ENCODE results near the gene KCNC1.

The KCNC1 gene

GRCh38 chr11:17762309-17762974 lies 27.9 kb downstream of the KCNC1 start:
- no peak for DNase-seq (ENCODE audit: low read depth)

GRCh38 chr11:17763244-17763643 lies 28.7 kb downstream of the KCNC1 start:
- TF ChIP-seq CTCF (IDR thresholded peaks at IDR 0.05; ENCODE audit: control insufficient read depth, insufficient read depth, low read depth, low read length, missing control alignments), result no peak
- no peak for DNase-seq (ENCODE audit: low read depth)
- H3K4me3 ChIP-seq (ENCODE audit: control insufficient read depth, low read depth, low read length), result no peak overlapping the region

More at GRCh38 chr11:17762309-17762974, 27.9 kb downstream of the KCNC1 start:
- TF ChIP-seq CTCF (IDR thresholded peaks at IDR 0.05; ENCODE audit: control insufficient read depth, insufficient read depth, low read depth, low read length, missing control alignments), result no peak
- no peak overlapping the region for H3K4me3 ChIP-seq (ENCODE audit: control insufficient read depth, low read depth, low read length)

DNA sequence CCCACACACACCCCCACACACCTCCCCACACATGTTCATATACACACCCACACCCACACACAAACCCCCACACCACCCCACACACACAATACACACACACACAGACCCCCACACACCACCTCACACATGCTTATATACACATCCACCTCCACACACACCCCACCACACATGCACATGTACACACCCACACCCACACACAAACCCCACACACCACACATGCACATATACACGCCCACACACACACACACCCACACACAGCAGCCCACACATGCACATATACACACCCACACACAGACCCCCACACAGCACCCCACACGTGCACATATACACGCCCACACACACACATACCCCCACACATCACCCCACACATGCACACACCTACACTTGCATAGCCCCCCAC lies 29.1 kb downstream of the KCNC1 start:
- no peak for DNase-seq (ENCODE audit: low read depth)
- H3K4me3 ChIP-seq (ENCODE audit: control insufficient read depth, low read depth, low read length), result no peak overlapping the region
- TF ChIP-seq CTCF (IDR thresholded peaks at IDR 0.05; ENCODE audit: control insufficient read depth, insufficient read depth, low read depth, low read length, missing control alignments), result no peak

- no peak overlapping the region for H3K4me3 ChIP-seq (ENCODE audit: control insufficient read depth, low read depth, low read length)
- TF ChIP-seq CTCF (IDR thresholded peaks at IDR 0.05; ENCODE audit: control insufficient read depth, insufficient read depth, low read depth, low read length, missing control alignments), result no peak
- no peak for DNase-seq (ENCODE audit: low read depth)
Observed at GRCh38 chr11:17764446-17765218, 30.1 kb downstream of the KCNC1 start.

DNA sequence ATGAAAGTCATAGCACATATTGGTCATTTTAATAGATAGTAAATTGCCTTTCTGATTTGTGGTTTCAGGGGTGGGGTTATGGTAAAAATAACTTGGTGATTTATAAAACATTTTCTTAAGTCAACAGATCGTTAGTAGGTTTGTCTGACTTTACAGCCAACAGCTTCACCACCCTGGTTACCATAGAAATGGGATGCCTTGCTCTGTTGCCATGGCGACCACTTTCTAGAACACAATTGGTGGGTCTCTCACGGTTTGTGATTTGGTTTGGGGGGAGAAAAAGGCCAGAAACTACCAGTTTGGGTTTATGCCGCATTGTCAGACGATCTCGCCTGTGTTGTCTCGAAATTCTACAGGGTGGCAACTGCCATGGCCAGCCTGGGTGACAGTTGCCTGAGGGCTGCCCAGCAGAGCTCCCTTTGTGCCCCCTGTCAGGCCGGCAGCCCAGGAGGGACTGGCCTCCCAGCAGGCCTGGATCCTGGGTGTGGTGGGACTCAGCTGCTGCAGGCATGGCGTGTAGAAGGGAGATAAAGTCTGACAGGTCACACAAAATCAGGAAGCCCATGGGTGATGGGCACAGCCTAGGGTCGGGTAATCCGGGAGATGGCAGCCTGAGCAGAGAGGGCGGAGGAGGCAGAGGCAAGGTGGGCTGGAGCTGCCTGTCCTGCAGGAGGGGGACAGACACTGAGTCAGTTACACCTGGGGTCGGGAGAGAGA lies 30.9 kb downstream of the KCNC1 start:
- no peak overlapping the region for H3K4me3 ChIP-seq (ENCODE audit: control insufficient read depth, low read depth, low read length)
- TF ChIP-seq CTCF (IDR thresholded peaks at IDR 0.05; ENCODE audit: control insufficient read depth, insufficient read depth, low read depth, low read length, missing control alignments), result no peak
- no peak for DNase-seq (ENCODE audit: low read depth)

DNA sequence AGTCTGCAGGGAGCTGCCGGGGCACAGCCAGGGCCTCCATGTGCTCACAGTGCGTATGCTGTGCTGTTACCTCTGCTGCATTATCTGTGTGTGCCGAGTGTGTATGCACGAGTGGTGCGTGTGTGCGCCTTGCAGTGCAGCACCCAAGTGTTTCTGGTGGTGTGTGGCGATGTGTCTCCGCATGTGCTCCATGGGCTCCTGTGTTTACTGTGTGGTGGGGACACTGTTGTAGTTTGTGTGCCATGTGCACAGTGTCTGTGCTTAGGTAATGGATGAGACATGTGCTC lies 31.4 kb downstream of the KCNC1 start:
- no peak for TF ChIP-seq CTCF (IDR thresholded peaks at IDR 0.05; ENCODE audit: control insufficient read depth, insufficient read depth, low read depth, low read length, missing control alignments)

More for the DNA sequence above, 31.4 kb downstream of the KCNC1 start:
- DNase-seq (ENCODE audit: low read depth), result no peak
- no peak overlapping the region for H3K4me3 ChIP-seq (ENCODE audit: control insufficient read depth, low read depth, low read length)

Measured in AG09309 (cell line).